ENCODE results near the gene BTBD17.

- TF ChIP-seq, protein P1, sequence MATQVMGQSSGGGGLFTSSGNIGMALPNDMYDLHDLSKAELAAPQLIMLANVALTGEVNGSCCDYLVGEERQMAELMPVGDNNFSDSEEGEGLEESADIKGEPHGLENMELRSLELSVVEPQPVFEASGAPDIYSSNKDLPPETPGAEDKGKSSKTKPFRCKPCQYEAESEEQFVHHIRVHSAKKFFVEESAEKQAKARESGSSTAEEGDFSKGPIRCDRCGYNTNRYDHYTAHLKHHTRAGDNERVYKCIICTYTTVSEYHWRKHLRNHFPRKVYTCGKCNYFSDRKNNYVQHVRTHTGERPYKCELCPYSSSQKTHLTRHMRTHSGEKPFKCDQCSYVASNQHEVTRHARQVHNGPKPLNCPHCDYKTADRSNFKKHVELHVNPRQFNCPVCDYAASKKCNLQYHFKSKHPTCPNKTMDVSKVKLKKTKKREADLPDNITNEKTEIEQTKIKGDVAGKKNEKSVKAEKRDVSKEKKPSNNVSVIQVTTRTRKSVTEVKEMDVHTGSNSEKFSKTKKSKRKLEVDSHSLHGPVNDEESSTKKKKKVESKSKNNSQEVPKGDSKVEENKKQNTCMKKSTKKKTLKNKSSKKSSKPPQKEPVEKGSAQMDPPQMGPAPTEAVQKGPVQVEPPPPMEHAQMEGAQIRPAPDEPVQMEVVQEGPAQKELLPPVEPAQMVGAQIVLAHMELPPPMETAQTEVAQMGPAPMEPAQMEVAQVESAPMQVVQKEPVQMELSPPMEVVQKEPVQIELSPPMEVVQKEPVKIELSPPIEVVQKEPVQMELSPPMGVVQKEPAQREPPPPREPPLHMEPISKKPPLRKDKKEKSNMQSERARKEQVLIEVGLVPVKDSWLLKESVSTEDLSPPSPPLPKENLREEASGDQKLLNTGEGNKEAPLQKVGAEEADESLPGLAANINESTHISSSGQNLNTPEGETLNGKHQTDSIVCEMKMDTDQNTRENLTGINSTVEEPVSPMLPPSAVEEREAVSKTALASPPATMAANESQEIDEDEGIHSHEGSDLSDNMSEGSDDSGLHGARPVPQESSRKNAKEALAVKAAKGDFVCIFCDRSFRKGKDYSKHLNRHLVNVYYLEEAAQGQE (IDR thresholded peaks at IDR 0.05): no peak
- TF ChIP-seq CTCF (IDR thresholded peaks at IDR 0.05) (no peak), CBX8 (IDR thresholded peaks at IDR 0.05) (no peak), POLR2AphosphoS2 (conservative IDR thresholded peaks at IDR 0.05; ENCODE audit: low read length) (no peak), SMC3 (IDR thresholded peaks at IDR 0.05) (no peak), EHMT2 (IDR thresholded peaks at IDR 0.05; ENCODE audit: low read depth) (no peak), POLR2A (IDR thresholded peaks at IDR 0.05; ENCODE audit: low read length) (no peak), TFCP2L1 (CRISPR knock-in tag; IDR thresholded peaks at IDR 0.05) (no peak)
Measured at GRCh38 chr17:74325376-74325742, 36.3 kb downstream of the BTBD17 start.

Measured in A549 (cell line).